CD4-positive, alpha-beta T cell treated with Interleukin-17A for 1 hour (primary cell): ENCODE measurements around the gene CYB561D2.

Source experiments
- DNase-seq: peaks from one replicate; pipeline ENCODE4 v3.0.0-alpha.2; 2020

Gene CYB561D2

DNA sequence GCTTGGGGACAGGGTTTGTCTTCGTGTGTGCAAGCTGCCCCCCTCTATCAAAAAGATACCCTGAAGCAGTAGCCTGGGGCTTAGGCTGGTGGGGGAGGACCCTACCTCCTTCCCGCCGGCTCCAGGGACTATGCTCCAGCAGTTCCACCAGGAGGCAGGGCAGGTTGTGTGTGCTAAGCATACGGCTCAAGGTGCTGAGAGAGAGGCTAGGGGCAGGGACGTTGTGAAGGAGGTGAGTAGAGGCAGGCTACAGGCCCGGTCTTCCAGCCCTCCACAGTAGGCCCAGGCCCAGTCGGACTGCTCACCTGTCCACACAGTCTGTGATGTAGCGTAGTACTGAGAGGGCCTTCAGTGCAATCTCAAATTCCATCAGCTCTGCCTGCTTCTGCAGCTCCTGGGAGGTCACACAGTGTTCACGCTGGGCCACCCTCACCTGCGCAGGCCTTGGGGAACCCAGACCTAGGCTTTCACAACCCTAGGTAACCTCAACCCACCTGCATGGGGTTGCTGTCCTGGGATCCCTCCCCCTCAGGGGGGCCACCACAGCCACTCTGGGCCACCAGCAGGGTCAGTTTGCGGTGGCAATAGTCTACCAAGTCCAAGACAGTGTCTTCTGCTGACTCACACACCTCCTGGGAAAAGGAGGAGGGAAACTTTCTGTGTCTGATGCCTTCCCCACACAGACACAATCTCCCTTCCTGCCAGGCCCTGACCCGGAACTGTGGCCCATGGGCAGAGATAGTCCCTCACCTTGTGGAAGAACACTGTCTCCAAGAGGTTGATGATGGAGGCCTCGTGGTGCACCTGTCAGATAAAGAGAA is 7.6 kb upstream of the CYB561D2 start:
- no peak for DNase-seq

DNA sequence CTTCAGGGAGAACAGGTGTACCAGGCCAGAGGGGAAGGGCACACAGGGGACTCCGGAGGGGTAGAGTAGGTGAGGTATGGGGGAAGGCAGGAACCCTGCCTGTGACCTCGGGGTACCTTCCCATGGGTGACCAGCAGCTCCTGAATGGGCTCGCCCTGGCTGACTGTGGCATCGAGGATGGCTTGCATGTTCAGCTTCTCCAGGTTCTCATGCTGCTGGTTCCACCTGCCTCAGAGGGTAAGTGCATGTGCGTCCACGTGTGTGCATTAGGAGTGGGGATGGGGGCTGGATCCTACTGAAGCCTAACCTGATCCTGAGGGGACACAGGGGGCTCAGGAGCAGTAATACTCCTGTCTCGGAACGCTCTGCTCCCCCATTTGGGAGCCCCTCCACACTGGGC is 5.7 kb upstream of the CYB561D2 start:
- DNase-seq = no peak

DNA sequence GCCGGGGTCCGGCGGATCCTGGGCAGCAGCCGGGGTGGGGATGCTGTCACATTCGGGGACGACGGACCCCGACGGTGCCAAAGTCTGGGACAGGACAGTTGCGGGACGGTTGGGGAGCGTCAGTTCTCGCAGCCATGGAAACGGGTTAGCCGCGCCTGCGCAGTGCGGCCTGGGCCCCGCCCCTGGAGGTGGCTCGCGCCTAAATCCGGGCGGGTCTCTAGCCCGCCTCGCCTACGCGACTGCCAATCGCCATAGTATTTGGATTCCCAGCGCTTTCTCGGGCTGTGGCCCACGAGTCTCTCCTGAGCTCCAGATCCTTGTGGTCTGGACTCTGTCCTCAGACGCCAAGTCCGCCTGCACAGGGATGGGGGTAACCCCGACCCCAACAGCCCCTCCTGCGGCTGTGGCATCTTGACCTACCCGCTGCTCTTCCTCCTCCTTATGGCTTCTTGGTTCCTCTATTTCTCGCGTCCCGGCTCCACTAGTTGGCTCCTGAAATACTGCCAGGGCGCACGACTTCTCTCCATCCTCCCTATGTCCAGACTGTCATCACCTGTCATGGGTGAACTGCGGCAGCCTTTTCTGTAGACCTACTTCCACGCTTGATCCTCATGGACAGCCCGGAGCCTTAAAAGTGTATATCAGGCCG is 5.0 kb upstream of the CYB561D2 start, which contains the start of gene ZMYND10:
ZMYND10 (minus strand) TSS at position 147 of the 649 bp plus-strand sequence. CDS start 153 bp downstream, outside the sequence.
- DNase-seq = peak; percentile 79

DNA sequence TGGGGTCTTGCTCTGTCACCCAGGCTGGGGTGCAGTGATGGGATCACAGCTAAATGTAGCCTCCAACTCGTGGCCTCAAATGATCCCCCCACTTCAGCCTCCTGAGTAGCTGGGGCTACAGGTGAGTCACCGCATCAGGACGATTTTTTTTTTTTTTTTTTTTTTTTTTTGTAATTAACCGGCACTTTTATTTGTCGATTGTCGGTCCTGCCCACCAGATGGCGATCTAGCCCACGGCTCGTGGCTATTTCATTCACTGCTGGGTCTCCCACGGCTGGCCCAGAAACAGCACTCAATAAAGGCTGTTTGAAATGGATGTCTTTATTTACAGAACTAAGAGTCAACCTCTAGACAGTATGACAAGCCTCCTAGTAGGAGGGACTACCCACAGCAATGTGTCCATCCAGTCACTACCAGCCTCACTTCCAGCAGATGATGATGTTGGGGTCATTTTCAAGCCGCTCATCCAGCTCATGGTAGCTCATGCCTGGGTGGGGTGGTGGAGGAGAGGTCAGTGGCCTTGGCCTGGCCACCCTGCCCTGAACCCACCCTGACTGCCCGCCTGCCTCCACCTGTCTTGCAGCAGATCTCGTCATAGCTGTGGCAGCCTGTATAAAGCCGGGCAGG is 3.4 kb upstream of the CYB561D2 start:
- peak; percentile 89 for DNase-seq

DNA sequence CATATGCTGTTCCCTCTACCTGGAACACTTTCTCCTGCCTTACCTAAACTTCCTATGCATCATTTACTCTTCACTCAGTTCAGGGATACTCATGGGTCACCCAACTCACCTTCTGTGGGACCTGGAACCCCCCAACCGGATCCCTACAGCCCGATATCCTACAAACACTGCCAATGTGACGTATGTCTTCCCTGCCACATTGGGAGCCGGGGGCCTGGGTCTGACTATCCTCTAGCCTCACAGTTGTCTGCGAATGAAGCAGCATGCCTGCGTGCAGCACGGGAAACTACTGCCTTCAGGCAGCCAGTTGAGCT is 492 bp upstream of the CYB561D2 start:
- no peak for DNase-seq

DNA sequence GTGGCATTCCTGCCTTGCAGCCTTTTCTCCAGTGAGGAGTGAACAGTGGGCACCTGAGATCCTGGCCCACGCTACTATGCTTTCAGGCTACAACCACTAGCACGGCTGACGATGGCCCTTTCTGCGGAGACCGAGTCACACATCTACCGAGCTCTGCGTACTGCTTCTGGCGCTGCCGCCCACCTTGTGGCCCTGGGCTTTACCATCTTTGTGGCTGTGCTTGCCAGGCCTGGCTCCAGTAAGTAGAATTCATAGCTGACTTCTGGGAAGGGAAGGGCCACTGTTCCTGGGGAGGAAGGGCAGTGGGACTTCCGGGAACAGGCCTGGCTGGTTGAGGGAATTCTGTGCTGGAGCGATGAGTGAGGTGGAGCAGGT is 648 bp downstream of the CYB561D2 start:
- DNase-seq = no peak

DNA sequence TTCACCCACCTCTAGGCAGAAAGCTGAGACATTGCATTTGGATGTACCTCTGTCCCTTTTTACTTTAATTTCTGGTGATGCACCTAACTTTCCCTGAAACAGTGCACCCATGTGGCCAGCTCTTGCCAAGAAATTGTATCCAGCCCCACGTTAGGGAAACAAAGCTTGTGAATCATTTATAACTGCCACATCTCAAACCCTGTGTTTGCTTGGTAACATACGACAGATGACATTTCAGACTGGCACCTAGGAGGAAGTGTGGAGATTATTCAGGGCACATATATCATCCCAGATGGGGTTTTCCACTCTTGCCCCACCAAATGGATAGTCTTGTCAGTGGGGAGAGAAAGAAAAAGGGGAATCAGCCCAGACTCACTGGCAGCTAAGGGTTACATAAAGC is 2.1 kb downstream of the CYB561D2 start:
- DNase-seq = no peak

DNA sequence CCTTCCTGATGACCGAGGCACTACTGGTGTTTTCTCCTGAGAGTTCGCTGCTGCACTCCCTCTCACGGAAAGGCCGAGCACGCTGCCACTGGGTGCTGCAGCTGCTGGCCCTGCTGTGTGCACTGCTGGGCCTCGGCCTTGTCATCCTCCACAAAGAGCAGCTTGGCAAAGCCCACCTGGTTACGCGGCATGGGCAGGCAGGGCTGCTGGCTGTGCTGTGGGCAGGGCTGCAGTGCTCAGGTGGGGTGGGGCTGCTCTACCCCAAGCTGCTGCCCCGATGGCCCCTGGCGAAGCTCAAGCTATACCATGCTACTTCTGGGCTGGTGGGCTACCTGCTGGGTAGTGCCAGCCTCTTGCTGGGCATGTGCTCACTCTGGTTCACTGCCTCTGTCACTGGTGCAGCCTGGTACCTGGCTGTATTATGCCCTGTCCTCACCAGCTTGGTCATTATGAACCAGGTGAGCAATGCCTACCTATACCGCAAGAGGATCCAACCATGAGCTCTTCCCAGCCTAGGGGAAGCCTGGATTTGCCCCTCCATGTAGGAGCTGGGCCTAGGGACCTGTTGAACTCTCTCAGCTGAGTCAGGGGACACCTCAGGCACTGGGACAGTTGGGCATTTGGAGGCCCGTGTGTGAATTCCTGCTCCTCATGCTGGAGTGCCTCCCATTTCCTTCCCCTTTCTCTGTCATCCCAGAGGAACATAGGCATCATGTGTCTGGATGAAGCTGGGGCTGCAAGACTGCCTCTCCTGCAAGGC is 2.8 kb downstream of the CYB561D2 start:
- no peak for DNase-seq

DNA sequence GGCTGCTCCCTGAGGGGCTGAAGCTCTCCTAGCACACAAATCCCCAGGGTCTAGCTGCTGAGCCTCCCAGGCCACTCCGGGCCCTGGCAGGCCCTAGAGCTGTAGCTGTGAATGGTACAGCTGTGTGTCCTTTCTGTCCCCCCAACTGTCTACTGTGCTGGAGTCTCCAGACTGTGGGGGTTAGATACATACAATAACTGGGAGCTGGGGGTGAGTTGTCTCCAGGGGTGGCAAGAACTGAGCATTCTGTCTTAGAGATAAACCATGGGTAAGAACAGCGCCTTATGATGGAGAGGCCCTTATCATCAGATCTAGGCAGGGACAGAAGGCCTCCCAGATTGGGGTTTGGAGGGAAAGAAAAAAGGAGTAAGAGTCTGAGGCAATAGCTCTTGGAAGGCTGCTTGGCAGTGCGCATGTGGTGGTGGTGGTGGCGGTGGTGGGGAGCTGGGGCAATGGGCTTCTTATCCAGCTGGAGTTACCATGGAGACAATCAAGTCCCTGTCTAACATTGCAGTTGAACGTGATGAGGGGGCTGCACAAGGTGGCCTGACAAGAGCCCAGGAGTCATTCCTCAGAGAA is 3.6 kb downstream of the CYB561D2 start:
- DNase-seq = no peak

DNA sequence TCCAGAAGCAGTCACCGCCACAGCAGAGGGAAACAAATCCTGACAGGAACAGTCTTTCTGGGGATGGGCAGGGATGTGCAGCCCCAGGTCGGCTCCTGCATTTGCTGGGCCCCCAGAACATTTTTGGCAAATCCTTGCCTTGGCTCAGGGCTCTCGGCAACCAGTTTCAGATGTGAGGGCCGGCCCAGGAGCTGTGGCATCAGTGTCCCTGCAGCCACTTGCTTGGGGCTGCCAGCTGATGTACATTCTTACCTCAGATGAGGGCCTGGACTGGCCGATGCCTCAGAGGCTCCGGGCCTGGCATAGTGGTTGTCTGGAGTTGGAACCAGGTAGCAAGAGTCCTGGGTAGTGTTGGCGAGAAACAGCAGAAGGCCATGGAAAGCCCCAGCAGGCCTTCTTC is 4.2 kb downstream of the CYB561D2 start:
- no peak for DNase-seq

DNA sequence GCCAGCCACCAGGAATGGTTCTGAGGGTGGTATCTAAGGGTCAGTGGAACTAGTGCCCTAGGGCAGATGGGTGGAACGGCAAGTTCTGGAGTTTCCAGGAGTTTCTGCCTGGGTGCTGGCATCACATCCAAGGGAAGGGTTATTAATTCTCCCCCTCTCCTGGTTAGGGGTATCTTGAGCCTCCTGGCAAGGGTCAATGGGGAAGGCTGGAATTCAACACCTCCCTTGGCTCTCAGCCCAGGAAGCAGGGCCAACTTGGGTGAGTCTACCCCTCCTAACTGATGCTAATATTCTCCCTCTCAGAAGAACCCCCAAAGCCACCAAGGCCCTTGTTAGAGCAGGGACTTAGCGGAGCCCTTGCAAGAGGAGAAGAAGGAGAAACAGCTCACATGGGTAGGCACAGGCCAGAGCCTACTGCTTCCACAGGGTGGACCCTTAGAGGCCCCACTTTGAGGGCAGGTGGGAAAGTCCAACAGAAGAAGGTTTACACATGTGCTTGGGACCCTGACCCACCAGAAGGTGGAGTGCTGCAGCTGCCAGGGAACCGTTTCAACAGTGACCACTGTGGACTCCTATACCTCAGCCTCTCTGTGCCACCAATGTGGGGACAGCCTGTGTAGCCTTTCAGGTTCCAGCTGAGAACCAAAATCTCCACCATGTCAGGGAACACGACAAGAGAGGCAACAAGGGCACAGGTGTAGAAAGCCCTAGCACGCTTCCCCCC is 5.3 kb downstream of the CYB561D2 start:
- no peak for DNase-seq

DNA sequence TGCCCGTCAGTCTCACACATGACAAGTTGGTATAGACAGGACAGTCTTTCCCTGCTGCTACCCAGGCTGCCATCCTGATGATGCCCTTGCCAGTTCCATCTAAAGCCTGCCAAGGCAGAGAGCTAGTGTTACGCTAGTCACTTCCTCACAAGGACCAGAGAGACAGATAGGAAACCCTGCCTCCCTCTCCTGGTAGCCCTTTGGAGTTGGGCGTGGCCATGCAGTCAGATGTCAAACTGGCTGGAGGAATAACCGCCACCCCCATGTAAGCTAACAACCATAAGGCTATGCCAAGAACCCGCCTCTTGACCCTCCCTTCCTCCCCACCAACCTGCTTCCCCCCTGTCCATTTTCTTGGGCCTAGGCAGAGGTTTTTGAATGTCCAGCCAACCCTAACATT is 5.9 kb downstream of the CYB561D2 start:
- DNase-seq = no peak

DNA sequence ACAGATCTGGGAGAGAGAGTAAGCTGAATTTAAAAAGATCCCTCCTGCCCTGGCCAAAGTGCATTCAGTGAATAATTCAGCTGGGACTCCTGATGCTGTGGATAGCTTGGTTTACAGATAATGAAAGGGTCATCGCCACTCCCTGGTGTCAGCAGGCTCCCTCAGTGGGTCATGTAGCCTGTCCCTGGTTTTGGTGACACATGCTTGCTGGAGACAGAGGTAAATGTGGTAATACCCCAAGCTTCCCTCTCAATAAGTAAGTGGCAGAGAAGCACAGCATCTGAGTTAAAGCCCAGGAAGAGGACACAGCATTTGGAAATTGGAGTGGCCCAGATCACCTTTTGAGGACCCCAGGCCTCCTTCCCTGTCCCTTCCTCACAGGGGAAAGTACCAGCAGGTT is 6.8 kb downstream of the CYB561D2 start:
- DNase-seq = no peak

DNA sequence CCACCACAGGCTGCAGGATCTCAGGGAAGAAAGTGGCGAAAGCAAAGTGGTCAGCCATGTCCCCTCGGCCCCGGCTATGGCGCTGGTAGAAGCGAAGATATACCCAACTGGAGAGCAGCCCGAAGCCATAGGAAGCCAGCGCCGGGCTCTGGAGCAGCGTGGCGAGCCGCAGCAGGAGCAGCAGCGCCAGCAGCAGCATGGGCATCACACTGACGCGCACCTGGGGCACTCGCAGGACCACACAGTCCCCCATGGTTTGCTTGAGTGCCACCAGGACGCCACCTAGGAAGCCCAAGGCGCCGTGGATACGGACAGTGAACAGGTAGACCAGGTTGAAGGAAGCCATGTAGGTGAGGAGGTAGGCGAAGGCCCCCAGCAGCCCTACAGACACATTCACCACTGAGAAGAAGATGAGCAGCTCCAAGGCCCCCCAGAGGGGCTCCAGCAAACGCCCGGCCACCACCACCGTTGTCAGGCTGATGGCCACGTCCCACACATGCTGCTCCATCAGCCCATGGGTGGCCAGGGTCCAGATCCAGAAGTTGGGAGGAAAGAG is 7.8 kb downstream of the CYB561D2 start:
- DNase-seq = no peak

DNA sequence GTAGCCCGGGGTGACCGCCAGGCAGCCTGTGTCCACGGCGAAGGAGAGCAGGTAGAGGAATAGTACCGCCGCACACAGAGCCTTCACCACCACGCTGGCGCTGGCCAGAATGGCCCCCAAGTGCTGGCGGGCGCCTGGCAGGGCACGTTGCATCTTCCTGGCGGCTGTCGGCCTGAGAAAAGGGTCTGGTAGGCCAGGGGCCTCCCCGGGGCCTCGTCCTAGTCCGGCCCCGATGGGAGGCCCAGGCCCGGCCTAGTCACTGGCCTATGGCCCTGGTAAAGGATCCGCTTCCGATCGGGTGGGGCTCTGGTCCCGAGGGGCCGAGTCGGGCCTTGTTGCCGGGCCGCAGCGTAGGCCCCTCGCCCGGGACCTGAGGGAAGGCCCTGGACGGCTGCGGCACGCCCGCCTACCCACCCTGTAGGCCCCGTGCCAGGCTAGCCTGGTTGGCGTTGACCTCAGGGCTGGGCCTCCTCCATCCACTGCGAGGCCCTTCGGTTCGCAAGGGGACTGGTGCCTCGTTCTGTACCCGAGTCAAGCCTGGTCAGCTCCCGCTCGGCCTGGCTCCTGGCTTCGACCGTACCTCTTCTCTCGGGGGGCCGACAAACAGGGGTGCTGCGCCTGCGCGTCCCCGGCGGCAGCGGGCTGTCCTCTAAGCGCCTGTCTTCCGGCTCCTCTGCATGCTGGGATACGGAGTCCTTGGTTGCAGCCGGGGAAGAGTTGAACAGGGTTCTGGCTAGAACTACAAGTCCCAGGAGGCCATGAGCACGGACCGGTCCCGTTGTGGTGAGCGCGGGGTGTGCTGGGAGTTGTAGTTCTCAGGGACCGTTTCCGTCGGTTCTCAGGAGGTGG is 8.5 kb downstream of the CYB561D2 start, which contains the start of gene TMEM115:
TMEM115 (minus strand) TSS at position 611 of the 849 bp plus-strand sequence; CDS start at position 153, 458 bp downstream.
- peak; percentile 99 for DNase-seq

DNA sequence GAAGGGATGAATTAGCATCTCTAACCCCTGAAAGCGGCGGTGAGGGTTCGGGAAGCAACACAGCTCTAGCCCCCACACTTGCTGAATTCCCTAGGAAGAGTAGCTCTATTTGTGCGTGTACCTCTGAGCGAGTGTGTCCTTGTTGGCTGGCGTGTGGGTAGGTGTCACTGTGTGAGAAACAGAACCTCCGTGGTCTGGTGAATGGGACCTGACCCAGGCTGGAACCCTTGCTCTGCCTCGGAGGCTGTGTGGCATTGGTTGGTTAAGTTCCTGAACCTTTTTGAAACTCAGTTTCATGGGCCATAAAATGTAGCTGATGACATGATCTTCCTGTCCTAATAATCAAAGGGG is 9.1 kb downstream of the CYB561D2 start:
- DNase-seq = no peak

DNA sequence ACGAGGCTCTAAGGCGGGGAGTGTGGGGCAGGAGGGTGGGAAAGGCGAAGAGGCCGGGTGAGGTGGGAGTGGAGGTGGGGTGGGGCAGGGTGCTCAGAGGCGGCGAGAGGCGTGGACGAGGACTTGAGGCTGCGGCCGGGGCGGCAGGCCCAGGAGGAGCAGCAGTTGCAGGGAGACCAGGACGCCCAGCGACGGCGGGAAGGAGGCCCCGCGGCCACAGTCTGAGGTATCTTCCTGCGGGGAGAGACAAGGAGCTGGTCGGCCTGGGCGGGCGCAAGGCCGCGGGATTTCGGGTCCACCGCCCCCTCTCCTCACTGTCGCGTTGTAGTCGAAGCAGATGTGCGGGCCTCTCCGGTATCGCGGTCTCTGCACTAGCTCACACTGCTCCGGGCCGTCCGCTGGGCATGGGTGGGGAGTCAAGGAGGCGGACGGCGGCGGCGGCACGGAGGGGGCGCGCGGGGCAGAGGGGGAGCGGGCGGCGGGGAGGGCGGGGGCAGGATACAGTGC is 14.0 kb downstream of the CYB561D2 start:
- no peak for DNase-seq

DNA sequence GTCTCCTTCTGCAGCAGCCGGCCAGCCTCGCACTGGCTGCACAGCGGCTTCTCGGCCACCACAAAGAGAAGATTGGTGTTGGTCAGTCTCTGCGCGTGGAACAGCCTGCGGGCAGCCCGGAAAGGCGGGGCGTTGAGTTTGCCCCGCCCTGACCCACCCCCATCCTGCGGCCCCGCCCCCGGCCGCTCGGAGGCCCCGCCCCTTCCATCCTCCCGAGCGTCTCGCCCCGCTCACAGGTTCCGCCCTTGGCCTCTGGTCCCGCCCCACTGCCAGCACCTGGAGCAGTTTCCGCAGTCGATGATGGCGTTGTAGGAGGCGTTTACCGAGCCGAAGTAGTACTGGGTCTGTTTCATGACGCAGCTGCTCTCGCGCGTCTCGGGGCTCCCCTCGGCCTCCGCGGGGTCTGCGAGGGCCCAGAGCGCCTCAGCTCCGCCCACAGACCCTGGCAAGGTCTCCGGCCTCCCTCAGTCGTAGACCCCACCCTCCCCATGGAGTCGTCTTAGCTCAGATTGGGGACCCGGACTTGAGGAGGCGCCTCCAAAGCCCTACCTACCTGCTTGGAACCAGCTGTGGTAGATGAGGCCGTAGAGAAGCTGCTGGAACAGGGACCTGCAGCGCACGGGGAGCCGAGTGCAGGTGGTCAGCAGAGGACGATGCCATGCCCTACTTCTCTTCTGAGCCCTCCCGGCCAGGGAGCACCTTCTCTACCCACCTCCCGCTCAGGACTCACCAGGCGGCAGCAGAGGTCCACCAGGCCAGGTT is 14.6 kb downstream of the CYB561D2 start:
- DNase-seq = peak; percentile 97

DNA sequence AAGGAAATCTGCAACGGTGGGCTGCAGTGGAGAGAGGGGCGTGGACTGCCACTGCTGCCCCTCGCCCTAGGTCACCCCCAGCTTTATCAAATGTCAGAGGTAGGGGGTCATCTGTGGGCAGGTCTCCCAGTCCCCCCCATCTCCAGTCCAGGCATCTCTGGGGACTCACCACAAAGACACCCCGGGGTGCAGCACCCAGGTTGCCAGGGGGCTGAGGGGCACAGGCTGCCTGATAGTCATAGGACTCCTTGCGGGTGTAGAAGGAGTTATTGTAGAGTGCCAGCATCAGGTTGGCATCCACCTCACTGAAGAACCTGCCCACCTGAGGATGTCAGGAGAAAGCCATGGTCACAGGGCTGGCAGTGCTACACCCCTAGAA is 15.2 kb downstream of the CYB561D2 start:
- DNase-seq = no peak
